ENCODE results near the gene KISS1.

Gene KISS1

GRCh38 chr1:204146309-204146708 is 50.0 kb downstream of the KISS1 start:
- TF ChIP-seq POLR2AphosphoS5 (IDR thresholded peaks at IDR 0.05; ENCODE audit: low read depth, low read length) (no peak), REST (IDR thresholded peaks at IDR 0.05; ENCODE audit: insufficient read depth in 1 of 2, low read depth in 2 of 2, low read length in 2 of 2) (no peak), SIN3A (IDR thresholded peaks at IDR 0.05; ENCODE audit: borderline replicate concordance, insufficient read depth, low read length) (no peak), TAF1 (IDR thresholded peaks at IDR 0.05; ENCODE audit: borderline replicate concordance, insufficient read depth, low read length) (no peak), FOXP2 (optimal IDR thresholded peaks at IDR 0.05; ENCODE audit: borderline replicate concordance, extremely low read depth, extremely low read length, insufficient read depth) (no peak)

GRCh38 chr1:204145033-204145504 is 51.2 kb downstream of the KISS1 start:
- TF ChIP-seq SIN3A (IDR thresholded peaks at IDR 0.05; ENCODE audit: borderline replicate concordance, insufficient read depth, low read length) = no peak
- TF ChIP-seq FOXP2 (optimal IDR thresholded peaks at IDR 0.05; ENCODE audit: borderline replicate concordance, extremely low read depth, extremely low read length, insufficient read depth) = no peak
- no peak for TF ChIP-seq REST (IDR thresholded peaks at IDR 0.05; ENCODE audit: insufficient read depth in 1 of 2, low read depth in 2 of 2, low read length in 2 of 2)
- TF ChIP-seq POLR2AphosphoS5 (IDR thresholded peaks at IDR 0.05; ENCODE audit: low read depth, low read length) = no peak
- TF ChIP-seq TAF1 (IDR thresholded peaks at IDR 0.05; ENCODE audit: borderline replicate concordance, insufficient read depth, low read length) = no peak

GRCh38 chr1:204143276-204144041 is 52.8 kb downstream of the KISS1 start:
- no peak for TF ChIP-seq SIN3A (IDR thresholded peaks at IDR 0.05; ENCODE audit: borderline replicate concordance, insufficient read depth, low read length)
- TF ChIP-seq POLR2AphosphoS5 (IDR thresholded peaks at IDR 0.05; ENCODE audit: low read depth, low read length) = no peak
- no peak for TF ChIP-seq TAF1 (IDR thresholded peaks at IDR 0.05; ENCODE audit: borderline replicate concordance, insufficient read depth, low read length)
- no peak for TF ChIP-seq REST (IDR thresholded peaks at IDR 0.05; ENCODE audit: insufficient read depth in 1 of 2, low read depth in 2 of 2, low read length in 2 of 2)
- no peak for TF ChIP-seq FOXP2 (optimal IDR thresholded peaks at IDR 0.05; ENCODE audit: borderline replicate concordance, extremely low read depth, extremely low read length, insufficient read depth)

- TF ChIP-seq REST (IDR thresholded peaks at IDR 0.05; ENCODE audit: insufficient read depth in 1 of 2, low read depth in 2 of 2, low read length in 2 of 2) (no peak), POLR2AphosphoS5 (IDR thresholded peaks at IDR 0.05; ENCODE audit: low read depth, low read length) (no peak), TAF1 (IDR thresholded peaks at IDR 0.05; ENCODE audit: borderline replicate concordance, insufficient read depth, low read length) (no peak), SIN3A (IDR thresholded peaks at IDR 0.05; ENCODE audit: borderline replicate concordance, insufficient read depth, low read length) (no peak), FOXP2 (optimal IDR thresholded peaks at IDR 0.05; ENCODE audit: borderline replicate concordance, extremely low read depth, extremely low read length, insufficient read depth) (no peak)
Observed at GRCh38 chr1:204142032-204142974, 54.0 kb downstream of the KISS1 start.
